HG03097 (cell line): ENCODE data around the gene GALNT17.

ENCODE experiments used
- ATAC-seq: cut with Tn5 transposase; IDR thresholded peaks from one replicate; pipeline ENCODE4 v1.9.1; 2021; ENCODE audit not compliant: unreplicated experiment, low FRiP score

The GALNT17 gene

DNA sequence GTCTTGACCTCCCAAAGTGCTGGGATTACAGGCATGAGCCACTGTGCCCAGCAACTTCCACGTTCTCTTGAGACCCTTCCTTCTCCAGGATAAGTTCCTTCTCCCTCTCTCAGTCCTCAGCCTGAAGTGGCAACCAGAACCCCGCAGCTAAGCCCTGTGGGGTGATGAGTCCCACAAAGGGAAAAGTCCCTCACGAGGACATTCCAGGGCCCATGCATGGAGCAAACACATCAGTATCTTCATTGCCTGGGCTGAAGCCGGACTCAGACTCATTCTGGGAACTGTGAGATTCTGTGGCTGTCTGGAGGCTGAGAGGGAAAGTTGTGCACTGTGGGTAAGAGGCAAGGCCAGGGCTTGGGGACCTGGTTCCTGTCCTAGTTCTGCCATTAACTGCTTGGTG, 622.9 kb downstream of the GALNT17 start:
- no peak for ATAC-seq

DNA sequence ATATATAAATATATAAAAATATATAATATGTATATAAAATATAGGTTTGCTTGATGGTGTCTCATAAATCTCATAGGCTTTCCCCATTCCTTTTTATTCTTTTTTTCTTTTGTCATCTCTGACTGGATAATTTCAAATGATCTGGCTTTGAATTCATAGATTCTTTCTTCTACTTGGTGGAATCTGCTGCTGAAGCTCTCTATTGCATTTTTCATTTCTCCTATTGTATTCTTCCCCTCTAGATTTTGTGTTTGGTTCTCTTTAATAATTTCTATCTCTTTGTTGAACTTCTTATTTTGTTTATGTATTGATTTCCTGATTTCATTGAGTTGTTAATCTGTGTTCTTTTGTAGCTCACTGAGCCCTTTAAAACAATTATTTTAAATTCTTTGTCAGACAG, 629.4 kb downstream of the GALNT17 start:
- ATAC-seq, result no peak
